IMR-90 (cell line): ENCODE results near the gene FGF2.

ENCODE experiments used
- BHLHE40 ChIP-seq: fragments of 150-350 bp; IDR thresholded peaks from 2 replicates; pipeline ENCODE4 v1.6.1; 2016; ENCODE audit warnings: mild to moderate bottlenecking, low read depth, low read length
- MAFK ChIP-seq: IDR thresholded peaks from 2 replicates; pipeline ENCODE4 v1.6.1; 2012; ENCODE audit warnings: low read depth, low read length, improper control_type of control experiment
- MXI1 ChIP-seq: IDR thresholded peaks from 2 replicates; pipeline ENCODE4 v1.6.1; 2012; ENCODE audit warnings: low read depth, mild to moderate bottlenecking, low read length, moderate library complexity, borderline replicate concordance
- POLR2A ChIP-seq: IDR thresholded peaks from 2 replicates; pipeline ENCODE4 v1.6.1; 2012; ENCODE audit warnings: mild to moderate bottlenecking, low read depth, low read length
- RAD21 ChIP-seq: IDR thresholded peaks from 2 replicates; pipeline ENCODE4 v1.6.1; 2012; ENCODE audit warnings: low read length, improper control_type of control experiment
- RCOR1 ChIP-seq: IDR thresholded peaks from 2 replicates; pipeline ENCODE4 v1.6.1; 2012; ENCODE audit warnings: mild to moderate bottlenecking, low read length, improper control_type of control experiment; ENCODE audit not compliant: insufficient replicate concordance
- RFX5 ChIP-seq: IDR thresholded peaks from 2 replicates; pipeline ENCODE4 v1.8.0; 2012; ENCODE audit warnings: low read depth, mild to moderate bottlenecking, low read length, moderate library complexity
- SMC3 ChIP-seq: fragments of 150-350 bp; IDR thresholded peaks from 2 replicates; pipeline ENCODE4 v1.6.1; 2016; ENCODE audit warnings: low read depth, mild to moderate bottlenecking, antibody characterized with exemption, low read length, moderate library complexity
- TF ChIP-seq, protein P1 (sequence below): conservative IDR thresholded peaks from 2 replicates; pipeline ENCODE4 v1.5.1; 2012; ENCODE audit warnings: mild to moderate bottlenecking, low read depth, low read length, improper control_type of control experiment
- TF ChIP-seq, protein P2 (sequence below): fragments of 150-350 bp; IDR thresholded peaks from 2 replicates; pipeline ENCODE4 v1.6.1; 2016; ENCODE audit warnings: low read depth, mild to moderate bottlenecking, low read length, moderate library complexity, borderline replicate concordance

DNA sequence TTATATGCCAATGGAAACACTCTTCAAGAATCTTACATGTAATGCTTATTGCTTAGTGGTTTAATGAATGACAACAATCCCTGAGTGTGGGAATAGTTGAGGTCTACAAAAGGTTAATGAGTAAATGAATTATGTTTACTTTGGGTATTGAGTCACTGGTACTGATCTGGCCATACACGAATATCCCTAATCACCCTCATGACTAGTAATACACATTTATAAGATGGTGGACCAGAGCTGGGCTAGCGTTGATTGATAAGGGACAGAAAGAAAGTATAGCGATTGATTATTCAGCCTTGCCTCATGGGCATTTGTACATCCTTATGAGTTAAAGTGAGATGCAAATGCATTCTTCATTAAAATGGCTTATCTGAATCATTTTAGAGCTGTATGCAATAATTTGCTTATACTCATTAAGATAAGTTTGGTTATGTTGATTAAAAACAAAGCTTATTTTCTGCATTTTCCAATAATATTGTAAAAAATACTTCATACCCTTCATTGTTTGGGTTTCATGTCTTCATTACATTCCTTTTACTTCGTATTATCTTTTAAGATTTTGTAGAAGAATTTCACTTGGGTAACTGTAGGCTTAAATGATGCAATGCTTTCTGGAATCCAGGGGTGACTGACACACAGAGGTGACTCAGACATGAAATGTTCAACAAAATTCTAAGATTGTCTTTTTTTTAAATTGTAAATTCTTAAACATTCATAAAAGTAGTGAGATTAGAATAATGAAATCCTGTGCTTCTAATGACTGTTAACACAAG is 47.4 kb downstream of the FGF2 start:
- no peak; the same call in 1 of the 2 replicates for TF ChIP-seq BHLHE40
- TF ChIP-seq, protein P1, sequence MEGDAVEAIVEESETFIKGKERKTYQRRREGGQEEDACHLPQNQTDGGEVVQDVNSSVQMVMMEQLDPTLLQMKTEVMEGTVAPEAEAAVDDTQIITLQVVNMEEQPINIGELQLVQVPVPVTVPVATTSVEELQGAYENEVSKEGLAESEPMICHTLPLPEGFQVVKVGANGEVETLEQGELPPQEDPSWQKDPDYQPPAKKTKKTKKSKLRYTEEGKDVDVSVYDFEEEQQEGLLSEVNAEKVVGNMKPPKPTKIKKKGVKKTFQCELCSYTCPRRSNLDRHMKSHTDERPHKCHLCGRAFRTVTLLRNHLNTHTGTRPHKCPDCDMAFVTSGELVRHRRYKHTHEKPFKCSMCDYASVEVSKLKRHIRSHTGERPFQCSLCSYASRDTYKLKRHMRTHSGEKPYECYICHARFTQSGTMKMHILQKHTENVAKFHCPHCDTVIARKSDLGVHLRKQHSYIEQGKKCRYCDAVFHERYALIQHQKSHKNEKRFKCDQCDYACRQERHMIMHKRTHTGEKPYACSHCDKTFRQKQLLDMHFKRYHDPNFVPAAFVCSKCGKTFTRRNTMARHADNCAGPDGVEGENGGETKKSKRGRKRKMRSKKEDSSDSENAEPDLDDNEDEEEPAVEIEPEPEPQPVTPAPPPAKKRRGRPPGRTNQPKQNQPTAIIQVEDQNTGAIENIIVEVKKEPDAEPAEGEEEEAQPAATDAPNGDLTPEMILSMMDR: no peak
- TF ChIP-seq, protein P2, sequence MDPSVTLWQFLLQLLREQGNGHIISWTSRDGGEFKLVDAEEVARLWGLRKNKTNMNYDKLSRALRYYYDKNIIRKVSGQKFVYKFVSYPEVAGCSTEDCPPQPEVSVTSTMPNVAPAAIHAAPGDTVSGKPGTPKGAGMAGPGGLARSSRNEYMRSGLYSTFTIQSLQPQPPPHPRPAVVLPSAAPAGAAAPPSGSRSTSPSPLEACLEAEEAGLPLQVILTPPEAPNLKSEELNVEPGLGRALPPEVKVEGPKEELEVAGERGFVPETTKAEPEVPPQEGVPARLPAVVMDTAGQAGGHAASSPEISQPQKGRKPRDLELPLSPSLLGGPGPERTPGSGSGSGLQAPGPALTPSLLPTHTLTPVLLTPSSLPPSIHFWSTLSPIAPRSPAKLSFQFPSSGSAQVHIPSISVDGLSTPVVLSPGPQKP: no peak
- TF ChIP-seq MAFK: no peak
- no peak for TF ChIP-seq POLR2A
- no peak for TF ChIP-seq RAD21
- TF ChIP-seq RFX5: no peak
- no peak for TF ChIP-seq SMC3
- TF ChIP-seq MXI1: no peak
- TF ChIP-seq RCOR1: no peak
